NCI-H2081 treated with DMSO at 0.1 percent for 48 hours (cell line): ENCODE results near the gene CDC42BPA.

ENCODE experiments used
- DNase-seq: peaks from one replicate; lab custom pipeline; 2025; lab: John Stamatoyannopoulos, UW

The CDC42BPA gene

GRCh38 chr1:226991920-226992319 is 326.4 kb downstream of the CDC42BPA start:
- no peak for DNase-seq

GRCh38 chr1:226990133-226990716 is 328.1 kb downstream of the CDC42BPA start:
- DNase-seq = no peak

- DNase-seq = no peak
Measured at GRCh38 chr1:226989085-226989920, 329.0 kb downstream of the CDC42BPA start.

GRCh38 chr1:226988334-226988666 is 330.0 kb downstream of the CDC42BPA start:
- no peak for DNase-seq

GRCh38 chr1:226987623-226988333 is 330.5 kb downstream of the CDC42BPA start:
- no peak for DNase-seq

- DNase-seq = no peak
Measured at GRCh38 chr1:226987179-226987536, 331.1 kb downstream of the CDC42BPA start.

- no peak for DNase-seq
Measured at GRCh38 chr1:226986496-226987178, 331.7 kb downstream of the CDC42BPA start.

- DNase-seq = no peak
Measured at GRCh38 chr1:226985839-226986463, 332.3 kb downstream of the CDC42BPA start.

GRCh38 chr1:226985239-226985838 is 333.0 kb downstream of the CDC42BPA start:
- DNase-seq = no peak

- DNase-seq = no peak
Measured at GRCh38 chr1:226984521-226985238, 333.6 kb downstream of the CDC42BPA start.

GRCh38 chr1:226983992-226984364 is 334.3 kb downstream of the CDC42BPA start:
- no peak for DNase-seq

GRCh38 chr1:226983247-226983991 is 334.9 kb downstream of the CDC42BPA start:
- no peak for DNase-seq

GRCh38 chr1:226982451-226983177 is 335.7 kb downstream of the CDC42BPA start:
- no peak for DNase-seq

GRCh38 chr1:226981838-226982237 is 336.5 kb downstream of the CDC42BPA start:
- no peak for DNase-seq

- no peak for DNase-seq
Measured at GRCh38 chr1:226981386-226981817, 336.9 kb downstream of the CDC42BPA start.

GRCh38 chr1:226980565-226981385 is 337.5 kb downstream of the CDC42BPA start:
- DNase-seq = no peak

GRCh38 chr1:226980122-226980560 is 338.2 kb downstream of the CDC42BPA start:
- DNase-seq = no peak

GRCh38 chr1:226979517-226980121 is 338.7 kb downstream of the CDC42BPA start:
- no peak for DNase-seq
